CD4-positive, alpha-beta T cell treated with Interleukin-4 for 4 hours (primary cell): ENCODE data around the gene EVX2.

Source experiments
- DNase-seq: peaks from one replicate; pipeline ENCODE4 v3.0.0-alpha.2; 2020

Gene EVX2

DNA sequence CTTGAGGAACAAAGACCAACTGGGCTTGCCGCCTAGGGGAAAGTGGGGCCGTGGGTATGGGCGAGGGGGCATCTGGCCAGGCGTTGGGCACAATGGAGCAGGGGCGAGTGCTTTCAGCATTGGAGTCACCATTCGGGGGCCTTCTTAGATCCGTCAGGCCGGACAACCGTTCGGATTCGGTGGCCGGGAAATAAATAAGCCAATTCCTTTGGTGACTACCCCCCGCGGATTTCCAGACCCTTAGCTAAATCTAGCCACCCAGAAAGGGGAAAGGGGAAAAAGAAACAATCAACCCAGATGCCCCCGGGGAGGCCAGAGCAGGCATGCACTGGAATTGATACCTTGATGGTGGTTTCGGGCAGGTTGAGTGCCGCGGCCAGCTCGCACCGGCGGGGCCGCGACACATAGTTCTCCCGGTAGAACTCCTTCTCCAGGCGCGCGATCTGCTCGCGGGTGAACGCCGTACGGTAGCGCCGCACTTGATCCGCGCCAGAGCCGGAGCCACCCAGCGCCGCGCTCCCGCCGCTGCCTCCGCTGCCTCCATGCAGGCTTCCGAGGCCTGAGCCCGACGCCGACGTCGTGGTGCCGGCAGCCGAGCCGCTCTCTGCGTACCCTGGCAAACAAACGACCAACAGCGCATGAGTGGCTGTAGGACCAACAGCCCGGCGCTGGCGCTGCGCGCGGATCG lies 1.8 kb downstream of the EVX2 start:
- DNase-seq: no peak

DNA sequence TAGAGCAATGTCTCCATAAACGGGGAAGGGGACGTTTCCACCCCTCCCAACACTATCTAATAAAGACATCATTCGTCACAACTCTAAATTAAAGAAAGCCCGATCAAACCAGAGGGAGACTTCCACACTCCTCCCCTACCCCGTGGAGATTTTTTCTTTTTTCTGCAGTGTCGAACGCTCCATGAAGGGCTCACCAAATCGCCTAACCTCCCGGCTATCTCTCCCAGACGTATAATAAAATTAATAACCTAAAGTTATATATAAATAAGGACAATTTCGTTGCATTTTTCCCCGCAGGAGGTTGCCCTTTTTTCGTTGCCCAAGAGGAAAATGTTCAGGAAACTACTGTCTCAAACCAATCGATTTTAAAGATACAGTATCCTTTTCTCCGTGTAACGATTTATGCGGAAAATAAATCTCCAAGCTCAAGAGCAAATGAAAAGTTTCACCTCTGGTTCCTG lies 2.4 kb downstream of the EVX2 start:
- no peak for DNase-seq

DNA sequence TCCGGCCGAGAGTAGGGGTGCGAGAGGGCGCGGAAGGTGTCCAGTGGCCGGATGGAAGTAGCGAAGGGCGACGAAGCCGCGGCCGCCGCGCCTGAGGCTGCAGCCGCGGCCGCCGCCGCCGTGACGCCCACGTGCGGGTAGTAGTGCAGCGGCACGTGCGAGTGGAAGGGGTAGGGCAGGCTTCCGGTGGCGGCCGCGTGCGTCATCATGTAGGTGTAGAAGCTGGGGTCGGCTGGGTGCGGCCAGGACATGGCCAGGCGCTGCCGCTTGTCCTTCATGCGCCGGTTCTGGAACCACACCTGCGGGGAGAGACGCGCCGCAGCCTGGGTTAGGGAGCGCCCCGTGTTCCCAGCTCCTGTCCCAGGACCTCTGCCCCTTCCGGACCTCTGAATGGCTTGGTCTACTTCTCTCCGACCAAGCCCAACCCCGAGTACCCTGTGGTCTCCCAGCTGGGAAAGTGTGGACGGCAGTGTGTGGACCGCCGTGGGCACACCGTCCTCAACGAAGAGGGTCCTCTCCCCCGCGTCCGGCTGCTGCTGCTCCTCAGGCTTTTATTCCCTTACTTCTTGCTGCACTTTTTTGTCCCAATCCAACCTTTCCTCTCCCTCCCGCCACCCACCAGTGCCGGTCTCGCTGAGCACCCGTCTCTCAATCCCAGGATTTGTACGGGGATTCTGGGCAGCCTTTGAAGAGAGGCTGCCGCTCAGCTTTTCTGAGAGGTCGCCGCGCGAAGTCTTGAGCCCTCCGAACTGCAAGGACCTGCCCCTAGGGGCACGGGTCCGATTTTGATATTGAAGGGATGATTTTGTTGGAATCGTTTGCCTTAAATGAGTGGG lies 3.0 kb downstream of the EVX2 start:
- DNase-seq: no peak

DNA sequence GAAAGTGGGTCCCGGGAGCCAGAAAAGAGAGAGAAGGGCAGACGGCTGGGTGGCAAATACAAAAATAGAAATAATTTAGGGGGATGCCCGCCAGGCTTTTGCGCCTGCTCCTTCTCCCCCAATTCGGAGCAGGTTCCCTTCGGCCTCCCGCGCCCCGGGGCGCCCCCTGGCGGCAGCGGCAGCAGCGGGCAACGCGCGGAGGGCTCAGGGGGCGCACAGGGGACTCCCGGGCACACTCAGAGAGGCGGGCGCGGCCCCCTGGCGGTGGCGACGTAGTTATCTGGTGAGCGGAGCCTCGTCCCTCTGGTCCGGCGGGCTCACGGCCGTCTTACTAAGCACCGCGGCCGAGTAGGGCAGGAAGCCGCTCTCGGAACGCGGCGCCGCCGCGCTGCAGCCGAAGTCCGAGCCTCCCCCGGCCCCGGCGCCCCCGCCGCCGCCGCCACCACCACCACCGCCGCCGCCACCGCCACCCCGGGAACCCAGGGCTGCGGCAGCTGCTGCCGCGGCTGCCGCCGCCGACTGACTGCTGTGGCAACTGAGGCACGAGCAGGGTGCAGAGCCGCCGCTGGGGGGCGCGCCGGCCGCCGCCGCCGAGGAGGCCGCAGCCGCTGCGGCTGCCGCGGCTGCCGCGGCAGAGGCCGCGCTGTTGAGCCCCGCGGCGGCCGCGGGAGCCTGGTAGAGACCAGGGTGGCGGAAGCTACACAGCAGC lies 3.8 kb downstream of the EVX2 start:
- no peak for DNase-seq

DNA sequence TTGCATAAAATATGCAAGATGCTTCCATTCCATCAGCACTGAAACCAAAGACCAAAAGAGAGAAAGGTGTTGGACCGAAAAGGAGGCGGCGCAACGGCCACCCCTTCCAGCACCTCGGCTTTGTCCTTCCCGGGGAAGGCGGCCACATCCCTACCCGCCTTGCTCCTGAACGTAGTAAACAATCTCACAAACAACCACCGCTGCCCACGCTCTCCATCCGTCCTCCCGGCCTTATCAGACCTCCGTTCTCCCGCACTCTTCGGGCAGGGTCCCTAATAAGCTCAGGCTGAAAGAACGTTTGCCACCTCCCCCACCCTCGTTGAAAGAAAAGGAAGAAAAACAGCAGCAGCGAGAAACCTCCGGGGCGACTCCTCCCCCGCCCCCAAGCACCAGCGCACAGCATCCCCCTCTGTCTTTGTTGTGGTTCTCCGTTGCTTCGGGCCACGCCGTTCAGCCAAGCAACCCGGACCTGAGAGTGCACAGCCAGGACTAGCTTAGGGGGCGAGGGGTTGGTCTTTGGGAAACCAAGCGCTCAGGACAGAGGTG lies 4.4 kb downstream of the EVX2 start:
- DNase-seq: no peak

DNA sequence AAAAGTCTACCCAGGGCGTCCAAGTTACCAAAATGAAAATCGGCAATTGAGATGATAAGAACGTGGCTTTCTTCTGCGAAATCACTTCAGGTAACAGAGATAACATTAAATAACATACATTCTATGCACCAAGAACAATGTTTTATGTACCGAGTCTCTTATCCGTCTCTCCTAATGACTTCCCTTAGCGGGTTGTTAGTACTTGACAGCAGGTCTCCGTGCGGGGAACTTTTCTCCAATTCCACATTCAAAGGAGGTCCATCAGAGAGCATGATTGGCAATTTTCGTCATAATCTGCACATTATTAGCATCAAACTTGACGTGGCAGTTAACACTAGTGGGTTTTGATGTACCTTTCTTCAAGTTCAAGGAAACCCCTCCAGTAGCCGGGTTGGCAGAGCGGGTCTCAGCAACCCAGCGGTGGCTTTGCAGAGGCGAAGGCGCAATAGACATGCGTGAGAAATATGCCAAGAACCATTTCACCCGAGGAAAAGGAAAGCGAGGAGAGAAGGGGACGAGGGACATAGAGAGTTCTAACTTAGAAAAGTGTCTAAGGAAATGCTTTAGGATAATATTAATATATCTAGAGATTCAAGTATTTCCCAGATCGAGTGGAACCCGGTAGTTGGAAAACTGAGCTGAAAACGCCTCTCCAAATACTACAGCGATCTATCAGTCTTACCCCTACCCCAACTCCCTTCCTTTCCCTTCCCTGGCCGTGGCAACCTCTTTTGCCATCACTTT lies 5.0 kb downstream of the EVX2 start:
- no peak for DNase-seq

DNA sequence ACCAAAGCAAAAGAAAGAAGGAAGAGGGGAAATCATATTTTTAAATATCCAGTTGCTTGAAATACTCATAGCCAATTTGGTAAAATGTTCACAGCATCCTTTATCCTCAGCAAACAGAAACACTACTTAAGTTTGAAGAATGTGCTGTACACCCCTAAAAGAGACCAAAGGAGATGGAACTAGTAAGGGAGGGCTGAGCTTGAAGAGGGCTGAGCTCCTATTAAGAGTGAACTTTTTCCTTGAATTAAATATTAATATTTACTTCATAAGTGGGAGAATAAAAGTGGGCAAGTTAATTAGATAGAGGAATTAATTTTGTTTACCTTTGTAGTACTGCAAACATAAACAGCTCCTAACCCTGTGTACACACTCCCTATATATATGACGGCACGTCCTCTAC lies 7.0 kb downstream of the EVX2 start:
- DNase-seq: no peak

DNA sequence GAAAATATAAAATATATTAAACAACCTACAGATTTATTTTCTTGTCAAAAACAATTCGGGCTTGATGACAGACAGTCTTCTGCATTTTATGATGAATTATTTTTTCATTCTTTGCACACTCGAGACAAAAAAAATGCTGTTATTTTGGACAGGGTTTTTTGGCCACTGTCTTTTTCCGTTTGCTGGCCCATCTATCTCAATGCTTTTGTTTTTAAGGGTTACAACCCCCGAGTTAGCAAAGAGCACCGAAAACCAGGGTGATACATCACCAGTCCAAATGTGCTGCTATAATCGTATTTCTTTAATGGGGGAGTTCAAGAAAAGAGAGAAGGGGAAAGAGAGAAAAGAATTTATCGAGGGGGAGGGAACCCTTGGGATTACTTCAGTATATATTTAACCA lies 7.7 kb downstream of the EVX2 start:
- no peak for DNase-seq

DNA sequence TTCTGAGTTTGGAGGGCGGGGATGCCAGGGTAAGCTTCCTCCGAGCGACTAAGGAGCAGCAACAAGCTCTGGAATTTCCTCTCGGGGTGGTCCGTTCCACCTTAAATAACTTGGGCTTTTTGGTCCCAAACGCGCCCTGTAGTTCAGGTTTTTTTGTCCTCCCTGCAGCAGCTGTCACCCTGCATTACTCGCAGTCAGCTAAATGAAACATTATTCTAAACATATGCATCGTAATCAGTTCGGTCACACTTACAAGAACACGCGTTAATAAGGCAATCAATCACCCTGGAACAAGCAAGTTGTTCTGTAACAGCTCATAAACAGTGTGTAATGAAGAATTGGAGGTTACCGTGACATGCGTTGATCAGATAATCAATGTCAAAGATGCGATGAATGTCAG lies 8.3 kb downstream of the EVX2 start:
- DNase-seq: no peak

DNA sequence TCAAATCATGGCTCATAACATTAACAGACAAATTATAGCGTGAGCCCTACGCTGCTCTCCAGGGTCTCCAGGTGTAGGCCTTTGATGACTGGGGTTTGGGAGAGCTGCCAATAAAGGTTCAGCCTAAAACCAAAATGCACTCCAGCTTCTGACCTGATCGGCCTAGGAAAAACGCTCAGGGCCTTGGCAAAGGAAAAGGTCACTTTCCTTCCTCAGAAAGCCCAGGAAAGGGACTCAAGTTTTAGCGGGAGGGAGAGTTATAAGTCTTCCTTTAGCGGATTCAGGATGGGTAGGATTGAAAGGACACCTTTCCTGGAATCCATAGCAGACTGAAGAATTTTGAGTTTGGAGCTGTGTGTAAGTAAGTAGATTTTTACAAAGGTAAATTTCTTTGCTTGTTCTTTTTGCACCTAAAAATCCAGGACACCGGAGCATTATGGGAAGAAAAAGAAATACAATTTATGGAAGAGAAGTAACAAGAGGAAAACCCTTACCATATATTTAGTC lies 8.8 kb downstream of the EVX2 start:
- DNase-seq: no peak

DNA sequence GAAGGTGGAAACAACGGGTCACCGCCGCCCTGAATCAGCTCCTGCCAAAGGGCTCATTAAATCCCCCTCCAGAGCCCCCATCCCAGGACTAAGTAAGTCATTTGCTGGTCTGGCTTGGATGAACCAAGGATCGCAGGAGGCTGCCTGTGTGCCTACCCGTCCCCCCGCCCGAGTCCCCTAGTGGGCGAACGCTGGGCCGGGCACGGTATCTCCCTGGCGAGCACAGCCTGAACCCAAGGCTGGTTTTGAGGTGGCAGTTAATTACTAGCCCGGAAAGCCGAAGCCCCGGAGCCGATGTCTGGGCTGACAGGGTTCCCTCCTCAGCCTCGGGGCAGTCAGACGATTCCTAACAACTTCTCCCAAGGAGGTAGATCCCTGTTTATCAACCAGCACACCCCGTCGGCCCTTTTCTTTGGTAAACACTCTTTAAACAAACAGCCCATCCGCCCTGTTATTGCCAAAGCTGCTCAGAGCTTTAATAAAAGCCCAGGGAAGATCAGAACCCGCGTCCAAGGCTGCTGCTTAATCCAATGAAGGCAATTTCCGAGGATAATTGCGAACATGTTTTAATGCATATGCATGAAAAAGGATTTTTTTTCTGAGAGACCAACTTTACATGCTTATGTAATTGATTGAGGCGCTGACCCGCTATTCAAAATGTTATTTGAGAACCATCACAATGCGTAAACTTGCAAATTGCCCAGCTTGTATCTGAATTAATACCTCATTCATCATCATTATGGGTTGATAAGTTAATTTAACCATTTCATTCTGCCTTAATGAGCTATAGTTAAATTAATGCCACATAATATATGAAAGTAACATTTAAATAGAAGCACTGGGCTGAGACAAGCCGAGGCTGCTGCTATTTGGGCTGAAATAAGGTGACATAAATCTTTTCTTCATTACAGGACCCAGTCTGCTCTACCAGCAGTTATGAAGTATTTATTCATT lies 10.5 kb downstream of the EVX2 start:
- no peak for DNase-seq

DNA sequence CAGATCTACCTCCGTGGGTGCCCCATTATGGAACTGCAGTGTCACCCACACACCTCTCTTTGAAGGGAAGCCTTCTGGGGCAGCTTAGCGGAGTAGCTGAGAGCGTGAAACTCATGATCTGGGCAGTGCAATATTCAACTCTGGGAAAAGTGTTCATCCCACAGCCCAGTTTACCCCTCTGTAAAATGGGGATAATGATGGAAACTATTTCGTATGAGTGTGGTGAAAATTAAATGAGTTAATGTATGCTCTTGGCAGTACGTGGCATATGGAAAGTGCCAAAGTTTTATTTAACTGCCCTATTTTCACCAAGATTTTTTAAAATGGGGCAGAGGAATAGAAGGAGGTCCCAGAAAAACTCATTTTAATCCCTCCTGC lies 11.5 kb downstream of the EVX2 start:
- no peak for DNase-seq

DNA sequence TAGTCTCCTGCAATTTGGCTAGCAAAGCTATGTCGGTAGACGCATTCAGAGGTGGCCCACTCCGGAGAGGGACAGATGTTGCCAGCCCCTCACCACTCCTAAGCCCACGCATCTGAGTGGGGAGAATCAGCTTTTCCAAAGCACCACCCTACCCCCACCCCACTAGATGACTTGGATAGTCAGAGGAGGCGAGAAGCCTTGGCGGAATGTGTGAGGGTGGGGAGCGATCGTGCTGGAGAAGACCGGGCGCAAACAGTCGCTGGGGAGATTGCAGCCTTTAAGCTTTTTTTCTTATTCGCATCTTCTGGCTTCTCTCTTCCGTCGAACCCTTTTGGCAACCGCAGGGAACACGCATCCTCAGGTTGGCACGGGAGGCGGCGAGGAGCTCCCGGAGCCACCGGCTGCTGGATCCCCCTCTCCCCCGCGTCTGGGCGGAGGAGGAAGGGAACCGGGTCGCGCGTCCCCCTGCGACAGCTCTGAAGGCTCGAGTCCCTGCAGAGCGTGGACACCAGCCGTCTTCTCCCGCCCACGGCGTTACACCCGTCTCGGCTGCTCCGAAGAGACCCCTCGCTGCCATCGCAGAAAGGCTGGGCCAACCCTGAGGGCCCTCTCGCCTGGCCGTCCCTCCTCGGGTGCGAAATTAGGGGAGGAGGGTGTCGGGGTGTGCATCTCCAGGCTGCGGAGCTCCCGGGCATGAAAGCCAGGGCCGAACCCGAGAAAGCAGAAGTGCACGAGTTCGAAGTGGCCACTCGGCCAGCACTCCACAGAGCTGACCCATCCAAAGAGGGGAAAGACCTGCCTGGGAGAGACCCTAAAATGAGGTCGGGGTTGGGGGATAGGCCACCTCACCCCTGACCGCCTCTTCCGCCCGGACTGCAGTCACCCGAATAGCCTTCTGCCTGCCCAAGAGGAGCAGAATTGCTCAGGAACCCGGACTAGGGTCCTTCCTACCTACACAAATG lies 12.2 kb downstream of the EVX2 start:
- no peak for DNase-seq

DNA sequence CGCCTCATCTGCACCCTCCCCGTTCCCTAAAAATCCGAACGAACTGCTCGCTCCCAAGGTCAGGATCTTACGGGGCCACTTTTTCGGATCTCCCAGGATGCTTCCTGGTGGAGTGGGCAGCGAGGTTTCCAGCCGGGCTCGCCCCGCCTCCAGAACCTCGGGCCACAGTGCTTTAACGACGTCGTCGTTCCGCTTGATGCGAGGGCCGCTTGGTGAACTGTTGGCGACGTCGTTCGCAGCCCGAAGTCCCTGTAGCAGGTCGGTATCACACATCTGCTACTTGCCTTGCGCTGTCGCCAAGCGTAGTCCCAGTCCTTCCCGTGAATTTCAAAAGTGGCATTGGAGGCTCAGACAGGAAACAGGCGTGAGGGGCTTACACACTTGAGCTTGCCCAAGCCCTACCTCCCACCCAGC lies 15.3 kb downstream of the EVX2 start:
- DNase-seq: no peak

DNA sequence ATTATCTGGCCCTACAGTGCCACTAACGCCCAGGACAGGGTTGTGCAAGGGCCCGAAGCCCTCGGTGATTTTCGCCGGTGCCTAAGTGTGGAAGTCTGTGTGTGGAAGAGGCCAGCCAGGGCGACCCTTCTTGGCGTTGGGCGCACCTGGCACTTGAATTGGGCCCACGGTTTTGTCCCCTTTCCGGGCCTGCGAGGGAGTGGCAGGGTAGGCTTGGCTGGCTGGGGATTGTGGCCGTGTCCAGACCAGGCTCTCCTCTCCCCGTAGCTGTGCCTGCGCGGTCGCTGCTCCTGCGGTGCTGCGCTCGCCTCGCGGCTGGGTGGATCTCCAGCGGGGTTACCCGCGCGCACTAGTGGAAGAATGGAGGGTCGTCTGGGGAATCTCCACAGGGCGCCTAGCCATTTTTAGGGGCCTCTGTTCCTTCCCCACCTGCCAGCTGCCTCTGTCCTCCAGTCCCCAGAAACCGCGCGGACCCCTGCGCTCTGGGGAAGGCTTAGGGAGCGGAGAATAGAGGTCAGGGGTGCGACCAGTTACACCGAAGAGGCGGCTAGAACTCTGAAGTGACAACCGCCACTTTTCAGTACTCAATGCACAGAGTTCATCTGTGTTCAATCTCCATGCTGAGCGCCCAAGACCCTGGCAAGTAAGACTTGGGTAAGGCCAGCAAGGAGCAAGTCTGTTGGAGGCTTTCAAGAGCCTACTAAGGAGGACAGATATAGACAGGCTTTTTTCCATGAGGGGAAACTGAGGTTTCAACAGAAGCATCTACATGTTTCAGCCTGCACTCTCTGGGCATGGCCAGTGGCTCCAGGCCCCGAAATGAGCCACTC lies 16.0 kb downstream of the EVX2 start:
- no peak for DNase-seq

DNA sequence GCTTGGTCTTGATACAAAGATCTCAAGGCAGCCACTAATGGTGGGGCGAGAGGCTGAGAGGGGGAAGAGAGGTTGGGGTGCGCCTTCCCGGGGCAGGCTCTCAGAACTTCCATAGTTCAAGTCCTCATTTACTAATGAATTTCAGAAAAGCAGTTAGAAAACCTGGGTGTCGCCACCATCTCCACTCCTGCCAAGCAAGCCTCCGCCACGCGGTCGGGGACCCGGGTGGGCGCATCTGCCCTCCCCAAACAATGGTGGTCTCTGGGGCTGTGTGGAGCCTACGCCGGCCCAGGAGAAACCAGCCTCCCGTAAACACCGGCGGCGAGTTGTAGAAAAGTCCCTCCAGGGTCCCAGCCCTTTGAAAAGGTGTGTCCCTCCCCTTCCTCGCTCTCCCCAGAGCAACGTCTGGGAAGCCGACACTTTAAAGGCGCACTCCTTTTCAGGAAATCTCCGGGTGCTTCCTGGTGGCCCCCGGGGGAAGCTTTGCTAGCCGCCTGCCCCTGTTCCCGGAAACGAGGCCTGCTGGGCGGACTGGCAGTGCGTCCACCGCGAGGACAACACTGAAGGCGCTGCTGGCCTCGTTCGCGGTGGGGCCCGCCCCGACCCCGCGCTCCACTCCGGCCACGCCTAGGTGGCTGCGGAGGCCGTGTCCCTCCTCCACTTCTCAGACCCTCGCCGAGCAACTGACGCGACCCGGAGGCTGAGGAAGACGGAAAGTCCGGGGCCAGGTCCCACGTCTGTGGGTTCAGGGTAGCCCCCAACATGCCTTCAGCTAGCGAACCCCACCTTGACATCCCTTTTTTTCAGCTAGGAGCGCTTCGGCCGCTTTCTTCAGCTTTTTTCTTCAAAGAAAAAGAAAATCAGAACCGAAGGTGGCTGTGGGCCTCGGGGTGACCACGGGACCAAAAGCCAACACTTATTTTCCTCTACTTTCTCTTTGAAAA lies 16.8 kb downstream of the EVX2 start:
- no peak for DNase-seq

DNA sequence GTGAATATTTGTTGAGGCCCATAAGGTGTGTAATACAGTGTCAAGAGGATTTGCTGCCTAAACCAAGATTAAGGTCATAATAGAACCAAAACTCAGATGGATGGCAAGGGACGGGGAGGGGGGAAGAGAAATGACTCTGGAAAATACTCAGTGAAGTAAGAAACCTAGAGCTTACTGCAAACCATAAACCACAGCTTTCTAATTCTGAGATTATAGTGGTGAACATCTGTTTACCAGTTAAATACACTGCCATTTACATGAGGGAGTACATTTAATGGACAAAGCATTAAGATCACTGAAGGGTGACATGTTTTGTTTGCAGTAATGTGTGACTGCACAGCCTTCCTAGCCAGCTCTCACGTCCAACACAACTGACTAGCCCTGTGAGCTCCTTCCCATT lies 19.8 kb downstream of the EVX2 start:
- no peak for DNase-seq

DNA sequence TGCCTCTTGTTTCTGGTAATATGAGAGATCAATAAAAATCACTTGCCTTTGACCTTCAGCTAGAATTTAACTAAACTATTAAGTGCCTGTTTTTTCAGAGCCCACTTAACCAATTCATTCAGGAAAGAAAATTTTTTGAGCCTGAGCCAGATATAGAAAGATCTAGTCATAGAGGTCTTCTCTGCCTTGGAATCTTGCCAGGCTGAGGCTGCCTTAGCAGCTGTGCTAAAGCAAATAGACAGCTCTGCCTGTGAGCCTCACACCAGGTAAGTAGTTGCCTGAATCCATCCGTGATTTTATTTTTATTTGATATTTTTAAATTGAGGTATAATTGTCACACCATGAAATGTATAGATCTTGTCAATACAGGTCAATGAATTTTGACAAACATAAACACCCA lies 27.4 kb downstream of the EVX2 start:
- no peak for DNase-seq
